Islet precursor cell (in vitro differentiated cells): ENCODE measurements around the gene C20orf204.
"Not testable (repeated sequence)": the region's sequence is repeated elsewhere in the genome, so short reads cannot be mapped to it uniquely, and the experiment has no call there.

ENCODE experiments used
- DNase-seq: peaks from one replicate; pipeline ENCODE4 v3.0.0-alpha.2; 2018

C20orf204 gene

GRCh38 chr20:64086801-64087200 is 50.8 kb downstream of the C20orf204 start:
- DNase-seq, result no peak

- not testable (repeated sequence) for DNase-seq
These were observed 51.3 kb downstream of the C20orf204 start for GRCh38 chr20:64087226-64087825.

GRCh38 chr20:64088586-64088985 is 52.6 kb downstream of the C20orf204 start:
- not testable (repeated sequence) for DNase-seq
